Embryonic facial prominence (tissue), 1 donor: Measurements from ENCODE around the gene HNRNPC.
"Not testable (repeated sequence)": the region's sequence is repeated elsewhere in the genome, so short reads cannot be mapped to it uniquely, and the experiment has no call there.

Source experiments
- DNase-seq: peaks from one replicate; pipeline ENCODE4 v3.0.0-alpha.2; 2016; ENCODE audit errors: extremely low spot score

HNRNPC gene

GRCh38 chr14:21192447-21192822, 76.8 kb downstream of the HNRNPC start:
- no peak for DNase-seq

- DNase-seq = no peak
These were observed 77.3 kb downstream of the HNRNPC start for GRCh38 chr14:21191809-21192446.

GRCh38 chr14:21191261-21191808, 77.9 kb downstream of the HNRNPC start:
- DNase-seq = no peak

GRCh38 chr14:21185491-21185890, 83.8 kb downstream of the HNRNPC start:
- DNase-seq = no peak

GRCh38 chr14:21184254-21184653, 85.0 kb downstream of the HNRNPC start:
- DNase-seq = no peak

GRCh38 chr14:21182166-21182565, 87.1 kb downstream of the HNRNPC start:
- DNase-seq = no peak

GRCh38 chr14:21171128-21171527, 98.1 kb downstream of the HNRNPC start:
- DNase-seq = no peak

GRCh38 chr14:21169573-21169972, 99.7 kb downstream of the HNRNPC start:
- DNase-seq = no peak

GRCh38 chr14:21168055-21168454, 101.2 kb downstream of the HNRNPC start:
- no peak for DNase-seq

GRCh38 chr14:21165670-21166069, 103.6 kb downstream of the HNRNPC start:
- not testable (repeated sequence) for DNase-seq

GRCh38 chr14:21165002-21165605, 104.1 kb downstream of the HNRNPC start:
- DNase-seq = not testable (repeated sequence)

- no peak for DNase-seq
These were observed 105.4 kb downstream of the HNRNPC start for GRCh38 chr14:21163871-21164291.

GRCh38 chr14:21162081-21162480, 107.2 kb downstream of the HNRNPC start:
- DNase-seq = no peak

GRCh38 chr14:21160061-21160610, 109.1 kb downstream of the HNRNPC start:
- no peak for DNase-seq
